Activated CD8-positive, alpha-beta memory T cell treated with anti-CD3 and anti-CD28 coated beads for 24 hours (primary cell): ENCODE measurements around the gene PEPD.
"Not testable (repeated sequence)": the region's sequence is repeated elsewhere in the genome, so short reads cannot be mapped to it uniquely, and the experiment has no call there.

Experiments used
- DNase-seq: peaks from one replicate; pipeline ENCODE4 v3.0.0-alpha.2; 2020

Gene PEPD

GRCh38 chr19:33496038-33496895, 25.3 kb downstream of the PEPD start:
- DNase-seq = no peak

GRCh38 chr19:33493401-33494275, 28.0 kb downstream of the PEPD start:
- no peak for DNase-seq

GRCh38 chr19:33492951-33493350, 28.6 kb downstream of the PEPD start:
- DNase-seq = no peak

- DNase-seq = no peak
These were observed 29.5 kb downstream of the PEPD start for GRCh38 chr19:33492090-33492489.

GRCh38 chr19:33490596-33490995, 31.0 kb downstream of the PEPD start:
- not testable (repeated sequence) for DNase-seq

GRCh38 chr19:33490041-33490451, 31.5 kb downstream of the PEPD start:
- no peak for DNase-seq

GRCh38 chr19:33488826-33489225, 32.8 kb downstream of the PEPD start:
- DNase-seq = no peak

- no peak for DNase-seq
These were observed 33.4 kb downstream of the PEPD start for GRCh38 chr19:33487901-33488800.

GRCh38 chr19:33486936-33487811, 34.4 kb downstream of the PEPD start:
- DNase-seq = no peak

GRCh38 chr19:33486407-33486806, 35.2 kb downstream of the PEPD start:
- DNase-seq = no peak

- no peak for DNase-seq
These were observed 37.3 kb downstream of the PEPD start for GRCh38 chr19:33484226-33484774.

GRCh38 chr19:33482476-33482875, 39.1 kb downstream of the PEPD start:
- no peak for DNase-seq

- DNase-seq = no peak
These were observed 39.7 kb downstream of the PEPD start for GRCh38 chr19:33481863-33482262.

- DNase-seq = not testable (repeated sequence)
These were observed 42.0 kb downstream of the PEPD start for GRCh38 chr19:33479570-33479969.

- no peak for DNase-seq
These were observed 43.8 kb downstream of the PEPD start for GRCh38 chr19:33477781-33478180.

- no peak for DNase-seq
These were observed 45.4 kb downstream of the PEPD start for GRCh38 chr19:33476151-33476707.

- no peak for DNase-seq
These were observed 47.8 kb downstream of the PEPD start for GRCh38 chr19:33473653-33474305.

GRCh38 chr19:33472691-33473652, 48.6 kb downstream of the PEPD start:
- DNase-seq = no peak

GRCh38 chr19:33472226-33472625, 49.4 kb downstream of the PEPD start:
- no peak for DNase-seq
